DOHH2 (cell line): ENCODE results near the gene SYN1.
A peak's percentile ranks its signal among the peaks of the same experiment; 100 is the strongest.

Experiments
- H3F3A ChIP-seq: fragments of 200-600 bp; sonication (generic), shearing (Covaris generic); 2 replicates; pipeline ENCODE4 v1.6.0; 2016; ENCODE audit warnings: antibody characterized with exemption, mild to moderate bottlenecking; ENCODE audit not compliant: control insufficient read depth, insufficient read depth
- H3K27ac ChIP-seq: fragments of 200-600 bp; sonication (generic); 2 replicates; pipeline ENCODE4 v1.5.1; 2014; ENCODE audit warnings: low read depth, mild to moderate bottlenecking, low read length, moderate library complexity
- H3K27me3 ChIP-seq: fragments of 200-600 bp; sonication (generic); 2 replicates; pipeline ENCODE4 v1.6.1; 2014; ENCODE audit warnings: mild to moderate bottlenecking, low read length, mixed read lengths; ENCODE audit not compliant: control insufficient read depth
- H3K36me3 ChIP-seq: fragments of 200-600 bp; sonication (generic); 2 replicates; pipeline ENCODE4 v1.6.1; 2014; ENCODE audit warnings: mild to moderate bottlenecking, low read length, moderate library complexity, mixed read lengths; ENCODE audit not compliant: control insufficient read depth
- H3K4me1 ChIP-seq: fragments of 200-600 bp; sonication (generic); 2 replicates; pipeline ENCODE4 v1.6.1; 2014; ENCODE audit warnings: mild to moderate bottlenecking, low read length, mixed read lengths; ENCODE audit not compliant: control insufficient read depth
- H3K4me2 ChIP-seq: fragments of 200-600 bp; sonication (generic); 2 replicates; pipeline ENCODE4 v1.6.0; 2014; ENCODE audit warnings: mild to moderate bottlenecking, low read length, moderate library complexity
- H3K4me3 ChIP-seq: fragments of 200-600 bp; sonication (generic); 2 replicates; pipeline ENCODE4 v1.5.1; 2014; ENCODE audit warnings: mild to moderate bottlenecking, low read length, mixed read lengths
- H3K79me2 ChIP-seq: fragments of 200-600 bp; sonication (generic); 2 replicates; pipeline ENCODE4 v1.6.1; 2014; ENCODE audit warnings: mild to moderate bottlenecking, low read length, mixed read lengths; ENCODE audit not compliant: control insufficient read depth
- H3K9me2 ChIP-seq: fragments of 200-600 bp; sonication (generic); replicated peaks from 2 replicates; pipeline ENCODE4 v1.6.1; 2014; ENCODE audit warnings: mild to moderate bottlenecking, low read length, mixed read lengths; ENCODE audit not compliant: control insufficient read depth
- H3K9me3 ChIP-seq: fragments of 200-600 bp; sonication (generic); 2 replicates; pipeline ENCODE4 v1.6.1; 2014; ENCODE audit warnings: antibody characterized with exemption, low read length, mixed read lengths; ENCODE audit not compliant: control insufficient read depth, insufficient read depth
- H4K20me1 ChIP-seq: fragments of 200-600 bp; sonication (generic); 2 replicates; pipeline ENCODE4 v1.6.0; 2014; ENCODE audit warnings: low read depth, mild to moderate bottlenecking, antibody characterized with exemption, low read length, moderate library complexity; ENCODE audit not compliant: control insufficient read depth, insufficient read depth
- EZH2phosphoT487 ChIP-seq: fragments of 200-600 bp; sonication (generic); IDR thresholded peaks from 2 replicates; pipeline ENCODE4 v1.6.1; 2017; ENCODE audit warnings: borderline replicate concordance, mild to moderate bottlenecking, antibody characterized with exemption, low read length, moderate library complexity, mixed read lengths
- TF ChIP-seq, protein P1 (sequence below): fragments of 200-600 bp; sonication (generic); IDR thresholded peaks from one replicate; pipeline ENCODE4 v1.5.1; 2014; ENCODE audit warnings: antibody characterized with exemption, mild to moderate bottlenecking, low read depth, low read length; ENCODE audit not compliant: poor library complexity, severe bottlenecking

Gene SYN1

GRCh38 chrX:47529548-47529947 lies 90.1 kb downstream of the SYN1 start:
- Histone ChIP-seq H3K9me3 (no peaks in the 10 kb centered on the region), H3K27ac (no peak overlapping the region), H3K4me2 (no peak overlapping the region), H4K20me1 (no peaks in the 10 kb centered on the region), H3K36me3 (no peaks in the 10 kb centered on the region), H3K27me3 (no peaks in the 10 kb centered on the region), H3F3A (no peaks in the 10 kb centered on the region), H3K4me3 (no peak overlapping the region), H3K79me2 (no peaks in the 10 kb centered on the region), H3K4me1 (no peaks in the 10 kb centered on the region), H3K9me2 (no peaks in the 10 kb centered on the region)
- TF ChIP-seq, protein P1, sequence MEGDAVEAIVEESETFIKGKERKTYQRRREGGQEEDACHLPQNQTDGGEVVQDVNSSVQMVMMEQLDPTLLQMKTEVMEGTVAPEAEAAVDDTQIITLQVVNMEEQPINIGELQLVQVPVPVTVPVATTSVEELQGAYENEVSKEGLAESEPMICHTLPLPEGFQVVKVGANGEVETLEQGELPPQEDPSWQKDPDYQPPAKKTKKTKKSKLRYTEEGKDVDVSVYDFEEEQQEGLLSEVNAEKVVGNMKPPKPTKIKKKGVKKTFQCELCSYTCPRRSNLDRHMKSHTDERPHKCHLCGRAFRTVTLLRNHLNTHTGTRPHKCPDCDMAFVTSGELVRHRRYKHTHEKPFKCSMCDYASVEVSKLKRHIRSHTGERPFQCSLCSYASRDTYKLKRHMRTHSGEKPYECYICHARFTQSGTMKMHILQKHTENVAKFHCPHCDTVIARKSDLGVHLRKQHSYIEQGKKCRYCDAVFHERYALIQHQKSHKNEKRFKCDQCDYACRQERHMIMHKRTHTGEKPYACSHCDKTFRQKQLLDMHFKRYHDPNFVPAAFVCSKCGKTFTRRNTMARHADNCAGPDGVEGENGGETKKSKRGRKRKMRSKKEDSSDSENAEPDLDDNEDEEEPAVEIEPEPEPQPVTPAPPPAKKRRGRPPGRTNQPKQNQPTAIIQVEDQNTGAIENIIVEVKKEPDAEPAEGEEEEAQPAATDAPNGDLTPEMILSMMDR = no peak
- no peak for TF ChIP-seq EZH2phosphoT487

DNA sequence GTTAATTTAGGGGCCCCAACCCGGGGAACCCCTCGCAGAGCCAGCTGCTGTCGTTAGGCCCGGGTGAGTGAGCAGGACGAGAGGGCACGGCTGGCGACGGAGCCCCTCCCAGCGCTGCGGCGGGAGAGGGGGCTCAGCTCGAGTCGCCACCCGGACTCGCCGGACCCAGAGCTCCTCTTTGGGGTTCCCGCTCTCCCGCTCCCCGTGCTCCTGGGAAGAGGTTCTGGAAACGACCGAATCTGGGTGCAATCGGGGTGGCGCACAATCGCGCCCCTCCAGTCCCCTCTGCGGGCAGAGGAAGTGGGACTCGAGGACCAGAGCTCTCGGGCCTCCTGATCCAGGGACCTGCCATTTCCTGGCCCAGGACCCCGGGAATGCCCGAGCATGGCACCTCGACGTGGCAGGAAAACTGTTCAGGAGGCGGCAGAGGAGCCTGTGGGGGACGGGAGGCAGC lies 95.9 kb downstream of the SYN1 start:
- H3K27ac ChIP-seq = no peak overlapping the region
- no peaks in the 10 kb centered on the region for H3F3A ChIP-seq
- no peaks in the 10 kb centered on the region for H3K9me2 ChIP-seq
- peak overlapping the region; percentile 71 for H3K4me3 ChIP-seq
- TF ChIP-seq EZH2phosphoT487 = no peak
- TF ChIP-seq, protein P1 = no peak
- no peaks in the 10 kb centered on the region for H4K20me1 ChIP-seq
- H3K9me3 ChIP-seq = no peaks in the 10 kb centered on the region
- H3K4me2 ChIP-seq = peak overlapping the region; percentile 72
- peaks cover 9% of the 10 kb centered on the region for H3K4me1 ChIP-seq
- H3K27me3 ChIP-seq = no peaks in the 10 kb centered on the region
- H3K36me3 ChIP-seq = no peaks in the 10 kb centered on the region
- no peaks in the 10 kb centered on the region for H3K79me2 ChIP-seq

- Histone ChIP-seq H3K4me1 (peaks cover 11% of the 10 kb centered on the region), H3F3A (no peaks in the 10 kb centered on the region), H3K9me2 (no peaks in the 10 kb centered on the region), H3K36me3 (no peaks in the 10 kb centered on the region), H3K27me3 (no peaks in the 10 kb centered on the region), H3K9me3 (no peaks in the 10 kb centered on the region), H3K79me2 (no peaks in the 10 kb centered on the region), H3K4me3 (peak overlapping the region; percentile 71), H4K20me1 (no peaks in the 10 kb centered on the region), H3K4me2 (peak overlapping the region; percentile 72), H3K27ac (no peak overlapping the region)
- TF ChIP-seq, protein P1 = peak; percentile 62
- TF ChIP-seq EZH2phosphoT487 = no peak
Observed at GRCh38 chrX:47523297-47523696, 96.4 kb downstream of the SYN1 start.
